ENCODE measurements around the gene KAZN. TPM values are rescaled to one million over a fixed set of nuclear protein-coding genes. Genes with fewer than 3 reads are reported as not detected.

Gene KAZN
- total RNA-seq, 1 donor from 2014 or later = 2.8 TPM

DNA sequence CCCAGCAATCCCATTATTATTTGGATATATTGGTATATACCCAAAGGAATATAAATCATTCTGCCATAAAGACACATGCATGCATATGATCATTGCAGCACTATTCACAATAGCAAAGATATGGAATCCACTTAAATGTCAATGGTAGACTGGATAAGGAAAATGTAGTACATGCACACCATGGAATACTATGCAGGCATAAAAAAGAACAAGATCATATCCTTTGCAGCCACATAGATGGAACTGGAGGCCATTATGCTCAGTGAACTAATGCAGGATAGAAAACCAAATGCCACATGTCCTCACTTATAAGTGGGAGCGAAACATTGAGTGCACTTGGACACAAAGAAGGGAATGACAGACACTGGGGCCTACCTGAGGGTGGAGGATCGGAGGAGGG is 24.6 kb downstream of the KAZN start:
- H3K27me3 ChIP-seq (ENCODE audit: control insufficient read depth, insufficient read depth, low read length) = no peaks in the 10 kb centered on the region
- TF ChIP-seq CTCF (IDR thresholded peaks at IDR 0.05; ENCODE audit: insufficient read depth, low read length, poor library complexity, severe bottlenecking) = no peak
- H3K4me3 ChIP-seq (ENCODE audit: low read depth, low read length) = no peak overlapping the region
- DNase-seq (ENCODE audit: low read depth) = no peak
- H3K36me3 ChIP-seq (ENCODE audit: control insufficient read depth, insufficient read depth, low read length) = no peaks in the 10 kb centered on the region

DNA sequence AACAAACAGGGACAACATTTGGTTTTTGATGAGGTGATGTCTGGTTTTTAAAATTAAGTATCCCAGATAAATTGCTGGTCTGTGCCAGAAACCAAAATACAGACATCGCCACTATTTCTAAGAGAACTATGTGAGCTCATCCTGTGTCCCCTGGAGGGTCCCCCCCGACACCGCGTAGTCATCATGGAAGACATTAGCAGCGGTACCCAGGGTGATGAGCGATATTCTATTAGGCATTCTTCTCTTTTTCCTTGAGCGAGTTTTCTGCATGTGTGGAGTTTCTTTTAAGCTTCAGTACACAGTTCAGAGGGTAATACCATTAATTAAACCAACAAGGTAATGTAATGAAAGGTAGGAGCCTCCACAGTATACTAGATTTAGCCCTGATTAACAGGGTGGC is 26.5 kb downstream of the KAZN start:
- TF ChIP-seq CTCF (IDR thresholded peaks at IDR 0.05; ENCODE audit: insufficient read depth, low read length, poor library complexity, severe bottlenecking) = no peak
- no peaks in the 10 kb centered on the region for H3K36me3 ChIP-seq (ENCODE audit: control insufficient read depth, insufficient read depth, low read length)
- no peaks in the 10 kb centered on the region for H3K27me3 ChIP-seq (ENCODE audit: control insufficient read depth, insufficient read depth, low read length)
- no peak overlapping the region for H3K4me3 ChIP-seq (ENCODE audit: low read depth, low read length)
- no peak for DNase-seq (ENCODE audit: low read depth)

DNA sequence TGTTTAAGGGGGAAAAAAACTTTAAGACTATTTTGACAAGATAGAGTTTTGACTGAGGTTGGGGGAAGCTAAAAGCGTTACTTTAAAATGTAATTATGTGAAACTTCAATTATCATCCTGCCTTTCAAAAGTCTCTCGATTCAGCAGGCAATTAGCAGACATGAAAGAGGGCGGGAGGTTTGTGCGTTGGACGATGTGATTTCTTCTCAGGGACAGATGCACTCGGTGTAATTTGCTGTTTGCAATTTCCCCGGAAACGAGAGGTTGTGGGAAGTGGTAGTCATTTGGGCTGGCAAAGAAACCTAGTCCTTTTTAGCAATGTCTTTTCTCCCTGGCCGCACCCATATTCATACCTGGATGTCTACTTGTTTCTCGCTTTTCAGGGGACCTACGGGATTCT is 27.1 kb downstream of the KAZN start:
- no peak for TF ChIP-seq CTCF (IDR thresholded peaks at IDR 0.05; ENCODE audit: insufficient read depth, low read length, poor library complexity, severe bottlenecking)
- no peak for DNase-seq (ENCODE audit: low read depth)
- Histone ChIP-seq H3K4me3 (ENCODE audit: low read depth, low read length) (no peak overlapping the region), H3K27me3 (ENCODE audit: control insufficient read depth, insufficient read depth, low read length) (no peaks in the 10 kb centered on the region), H3K36me3 (ENCODE audit: control insufficient read depth, insufficient read depth, low read length) (no peaks in the 10 kb centered on the region)

- no peak for DNase-seq (ENCODE audit: low read depth)
- H3K36me3 ChIP-seq (ENCODE audit: control insufficient read depth, insufficient read depth, low read length) = no peaks in the 10 kb centered on the region
- H3K27me3 ChIP-seq (ENCODE audit: control insufficient read depth, insufficient read depth, low read length) = no peaks in the 10 kb centered on the region
- TF ChIP-seq CTCF (IDR thresholded peaks at IDR 0.05; ENCODE audit: insufficient read depth, low read length, poor library complexity, severe bottlenecking) = no peak
- no peak overlapping the region for H3K4me3 ChIP-seq (ENCODE audit: low read depth, low read length)
Observed at GRCh38 chr1:14625996-14626395, 27.5 kb downstream of the KAZN start.

GRCh38 chr1:14626869-14627607 is 28.6 kb downstream of the KAZN start:
- Histone ChIP-seq H3K27me3 (ENCODE audit: control insufficient read depth, insufficient read depth, low read length) (no peaks in the 10 kb centered on the region), H3K36me3 (ENCODE audit: control insufficient read depth, insufficient read depth, low read length) (no peaks in the 10 kb centered on the region), H3K4me3 (ENCODE audit: low read depth, low read length) (no peak overlapping the region)
- no peak for DNase-seq (ENCODE audit: low read depth)
- no peak for TF ChIP-seq CTCF (IDR thresholded peaks at IDR 0.05; ENCODE audit: insufficient read depth, low read length, poor library complexity, severe bottlenecking)

Data from kidney epithelial cell (primary cell).